ENCODE results near the gene OR11G2. TPM values are rescaled to one million over a fixed set of nuclear protein-coding genes. Genes with fewer than 3 reads are reported as not detected.
"Not testable (repeated sequence)": the region's sequence is repeated elsewhere in the genome, so short reads cannot be mapped to it uniquely, and the experiment has no call there.

The OR11G2 gene, protein sequence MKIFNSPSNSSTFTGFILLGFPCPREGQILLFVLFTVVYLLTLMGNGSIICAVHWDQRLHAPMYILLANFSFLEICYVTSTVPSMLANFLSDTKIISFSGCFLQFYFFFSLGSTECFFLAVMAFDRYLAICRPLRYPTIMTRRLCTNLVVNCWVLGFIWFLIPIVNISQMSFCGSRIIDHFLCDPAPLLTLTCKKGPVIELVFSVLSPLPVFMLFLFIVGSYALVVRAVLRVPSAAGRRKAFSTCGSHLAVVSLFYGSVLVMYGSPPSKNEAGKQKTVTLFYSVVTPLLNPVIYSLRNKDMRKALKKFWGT
- not detected in 2 replicates for total RNA-seq

GRCh38 chr14:20190596-20190995 lies at the start of gene OR11G2:
OR11G2 (plus strand) TSS chr14:20190896; CDS start chr14:20197438, 6,542 bp downstream.
- DNase-seq (ENCODE audit: extremely low read depth, low read depth, low spot score) = no peak

DNA sequence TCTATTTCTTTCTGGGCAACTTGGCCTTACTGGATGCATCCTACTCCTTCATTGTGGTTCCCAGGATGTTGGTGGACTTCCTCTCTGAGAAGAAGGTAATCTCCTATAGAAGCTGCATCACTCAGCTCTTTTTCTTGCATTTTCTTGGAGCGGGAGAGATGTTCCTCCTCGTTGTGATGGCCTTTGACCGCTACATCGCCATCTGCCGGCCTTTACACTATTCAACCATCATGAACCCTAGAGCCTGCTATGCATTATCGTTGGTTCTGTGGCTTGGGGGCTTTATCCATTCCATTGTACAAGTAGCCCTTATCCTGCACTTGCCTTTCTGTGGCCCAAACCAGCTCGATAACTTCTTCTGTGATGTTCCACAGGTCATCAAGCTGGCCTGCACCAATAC lies 46.8 kb upstream of the OR11G2 start:
- DNase-seq (ENCODE audit: extremely low read depth, low read depth, low spot score) = no peak

DNA sequence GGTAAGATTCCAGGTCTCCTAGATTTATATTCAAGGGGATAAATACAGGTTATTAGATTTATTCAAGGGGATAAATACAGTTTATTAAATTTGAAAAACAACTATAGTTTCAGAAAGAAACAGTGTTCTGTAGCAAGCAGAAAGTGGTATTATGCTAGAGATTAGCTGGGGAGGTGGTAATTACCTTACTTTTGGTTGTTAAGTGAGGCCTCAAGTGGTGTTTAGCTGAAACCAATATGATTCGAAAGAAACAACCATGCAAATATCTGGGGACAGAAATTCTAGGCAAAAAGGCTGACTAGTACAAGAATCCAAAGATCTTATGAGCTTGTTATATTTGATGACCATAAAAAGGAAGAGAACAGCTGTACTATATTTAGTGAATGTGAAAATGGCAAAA lies 45.9 kb upstream of the OR11G2 start:
- DNase-seq (ENCODE audit: extremely low read depth, low read depth, low spot score) = no peak

GRCh38 chr14:20164462-20164861 lies 26.2 kb upstream of the OR11G2 start:
- DNase-seq (ENCODE audit: extremely low read depth, low read depth, low spot score) = no peak

DNA sequence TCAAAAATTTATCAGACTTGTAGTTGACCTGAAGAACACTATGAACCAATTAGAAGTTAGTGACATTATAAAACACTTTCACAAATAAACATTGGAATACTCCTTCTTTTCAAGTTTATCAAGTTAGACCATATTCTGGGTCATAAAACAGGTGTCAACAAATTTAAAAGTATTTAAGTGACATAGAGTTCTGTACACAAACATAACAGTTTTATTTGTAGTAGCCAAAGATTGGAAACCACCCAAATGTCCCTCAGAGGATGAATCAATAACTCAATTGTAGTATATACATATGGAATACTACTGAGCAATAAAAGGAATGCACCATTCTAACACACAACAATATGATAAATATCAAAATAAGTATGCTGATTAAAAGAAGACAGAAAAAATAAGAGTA lies 23.6 kb upstream of the OR11G2 start:
- DNase-seq (ENCODE audit: extremely low read depth, low read depth, low spot score) = no peak

DNA sequence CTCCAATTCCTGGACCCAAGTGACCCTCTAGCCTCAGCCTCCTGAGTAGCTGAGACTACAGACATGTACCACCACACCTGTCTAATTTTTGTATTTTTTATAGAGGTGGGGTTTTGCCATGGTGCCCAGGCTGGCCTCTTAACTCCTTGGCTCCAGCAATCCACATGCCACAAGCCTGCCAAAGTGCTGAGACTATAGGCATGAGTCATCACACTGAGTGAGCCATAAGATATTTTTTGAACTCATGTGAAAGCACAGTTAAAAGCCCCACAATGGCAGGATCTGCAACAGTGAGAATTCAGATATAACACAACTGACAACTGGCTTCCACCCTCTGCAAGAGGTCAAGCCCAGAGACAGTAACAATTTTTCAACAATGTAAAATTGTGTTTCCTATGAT lies 20.8 kb upstream of the OR11G2 start:
- DNase-seq (ENCODE audit: extremely low read depth, low read depth, low spot score) = not testable (repeated sequence)

GRCh38 chr14:20174205-20174604 lies 16.5 kb upstream of the OR11G2 start:
- not testable (repeated sequence) for DNase-seq (ENCODE audit: extremely low read depth, low read depth, low spot score)

- no peak for DNase-seq (ENCODE audit: extremely low read depth, low read depth, low spot score)
Observed at GRCh38 chr14:20176330-20176729, 14.4 kb upstream of the OR11G2 start.

GRCh38 chr14:20177433-20177974 lies 13.2 kb upstream of the OR11G2 start:
- no peak for DNase-seq (ENCODE audit: extremely low read depth, low read depth, low spot score)

DNA sequence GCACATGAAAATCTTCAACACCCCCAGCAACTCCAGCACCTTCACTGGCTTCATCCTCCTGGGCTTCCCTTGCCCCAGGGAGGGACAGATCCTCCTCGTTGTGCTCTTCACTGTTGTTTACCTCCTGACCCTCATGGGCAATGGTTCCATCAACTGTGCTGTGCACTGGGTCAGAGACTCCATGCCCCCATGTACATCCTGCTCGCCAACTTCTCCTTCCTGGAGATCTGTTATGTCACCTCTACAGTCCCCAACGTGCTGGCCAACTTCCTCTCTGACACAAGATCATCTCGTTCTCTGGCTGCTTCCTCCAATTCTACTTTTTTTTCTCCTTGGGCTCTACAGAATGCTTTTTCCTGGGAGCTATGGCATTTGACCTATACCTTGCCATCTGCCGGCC lies 11.5 kb upstream of the OR11G2 start:
- DNase-seq (ENCODE audit: extremely low read depth, low read depth, low spot score) = no peak

DNA sequence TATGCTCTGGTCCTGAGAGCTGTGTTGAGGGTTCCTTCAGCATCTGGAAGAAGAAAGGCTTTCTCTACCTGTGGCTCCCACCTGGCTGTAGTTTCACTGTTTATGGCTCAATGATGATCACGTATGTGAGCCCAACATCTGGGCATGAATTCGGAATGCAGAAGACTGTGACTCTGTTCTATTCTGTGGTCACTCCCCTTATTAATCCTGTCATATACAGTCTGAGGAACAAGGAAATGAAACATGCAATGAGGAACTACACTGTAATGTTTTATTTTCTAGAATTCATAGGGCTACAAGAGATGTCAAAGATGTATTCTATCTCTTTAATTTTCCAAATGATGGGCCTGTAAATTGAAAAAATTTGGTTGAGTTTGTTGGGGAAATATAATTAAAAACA lies 10.8 kb upstream of the OR11G2 start:
- no peak for DNase-seq (ENCODE audit: extremely low read depth, low read depth, low spot score)

DNA sequence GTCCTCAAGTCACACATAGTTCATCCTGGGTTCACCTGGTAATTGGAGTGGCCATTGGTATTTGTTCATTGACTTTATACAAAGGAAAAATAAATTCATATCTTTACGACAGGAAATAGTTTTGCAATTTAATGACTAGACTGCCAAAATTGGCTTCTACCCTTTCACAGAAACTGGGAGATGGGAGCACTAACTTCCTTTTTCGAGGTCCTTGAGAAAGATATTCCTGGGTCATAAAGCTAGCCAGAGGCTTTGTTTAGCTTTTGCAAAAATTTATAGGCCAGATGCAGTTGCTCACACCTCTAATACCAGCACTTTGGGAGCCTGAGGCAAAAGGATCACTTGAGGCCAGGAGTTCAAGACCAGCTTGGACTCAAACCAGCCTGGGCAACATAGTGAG lies 10.2 kb upstream of the OR11G2 start:
- no peak for DNase-seq (ENCODE audit: extremely low read depth, low read depth, low spot score)

DNA sequence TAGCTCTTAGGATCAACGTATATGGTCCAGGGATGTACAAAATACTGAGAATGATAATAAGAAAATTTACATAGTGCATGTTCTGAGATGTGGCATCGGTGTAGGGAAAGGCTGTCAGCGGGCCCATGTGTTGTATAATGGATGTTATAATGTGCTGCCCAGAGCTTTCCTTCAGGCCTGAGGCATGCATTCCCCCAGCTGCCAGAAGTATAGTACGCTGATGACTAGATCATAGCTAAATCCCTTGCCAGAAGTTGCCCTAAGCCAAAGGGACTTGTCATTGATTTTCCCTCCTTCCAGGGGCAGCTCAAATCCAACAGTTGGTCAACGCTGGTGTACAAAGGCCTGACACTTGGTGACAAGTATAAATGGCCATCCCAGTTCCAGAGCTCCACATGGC lies 6.5 kb upstream of the OR11G2 start:
- no peak for DNase-seq (ENCODE audit: extremely low read depth, low read depth, low spot score)

- DNase-seq (ENCODE audit: extremely low read depth, low read depth, low spot score) = no peak
Observed at GRCh38 chr14:20191396-20191795, 700 bp downstream of the OR11G2 start.

DNA sequence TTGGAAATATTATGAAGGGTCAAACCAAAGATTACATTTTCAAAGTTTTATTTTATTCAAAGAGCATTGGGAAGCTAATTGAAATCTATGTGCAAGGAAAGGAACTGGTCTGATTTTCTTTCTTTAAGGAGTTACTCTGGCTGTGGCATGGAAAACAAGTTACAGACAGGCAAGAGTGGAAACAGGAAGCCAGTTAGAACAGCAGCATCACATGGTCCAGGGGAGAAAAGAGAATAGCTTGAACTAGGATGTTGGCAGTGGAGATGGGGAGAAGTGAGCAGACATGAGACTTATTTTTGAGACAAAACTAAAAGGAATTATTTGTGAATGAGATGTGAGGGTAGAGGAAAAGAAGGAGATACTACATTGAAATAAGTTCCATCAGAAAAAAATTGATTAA lies 3.4 kb downstream of the OR11G2 start:
- no peak for DNase-seq (ENCODE audit: extremely low read depth, low read depth, low spot score)

- not testable (repeated sequence) for DNase-seq (ENCODE audit: extremely low read depth, low read depth, low spot score)
Observed at GRCh38 chr14:20195170-20195569, 4.5 kb downstream of the OR11G2 start.

DNA sequence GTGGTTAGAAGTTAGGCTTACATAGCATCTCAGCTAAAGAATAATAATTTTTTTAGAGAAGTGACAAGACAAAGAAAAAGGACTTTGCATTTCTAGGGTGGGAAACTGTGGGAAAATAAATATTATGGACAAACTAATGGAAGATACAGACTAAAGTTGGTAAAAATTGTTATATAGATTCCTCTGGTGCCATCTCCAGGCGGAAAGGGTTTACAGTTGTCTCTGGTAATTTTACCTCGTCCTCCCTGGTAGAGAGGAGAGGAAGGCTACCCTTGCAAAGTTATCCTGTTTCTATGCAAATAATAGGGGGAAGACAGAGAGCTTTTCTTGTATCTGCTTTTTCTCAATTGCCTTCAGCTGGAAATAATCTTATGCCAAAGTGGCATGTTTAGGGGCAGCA lies 5.2 kb downstream of the OR11G2 start:
- no peak for DNase-seq (ENCODE audit: extremely low read depth, low read depth, low spot score)

DNA sequence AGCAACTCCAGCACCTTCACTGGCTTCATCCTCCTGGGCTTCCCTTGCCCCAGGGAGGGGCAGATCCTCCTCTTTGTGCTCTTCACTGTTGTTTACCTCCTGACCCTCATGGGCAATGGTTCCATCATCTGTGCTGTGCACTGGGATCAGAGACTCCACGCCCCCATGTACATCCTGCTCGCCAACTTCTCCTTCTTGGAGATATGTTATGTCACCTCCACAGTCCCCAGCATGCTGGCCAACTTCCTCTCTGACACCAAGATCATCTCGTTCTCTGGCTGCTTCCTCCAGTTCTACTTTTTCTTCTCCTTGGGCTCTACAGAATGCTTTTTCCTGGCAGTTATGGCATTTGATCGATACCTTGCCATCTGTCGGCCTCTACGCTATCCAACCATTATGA lies 6.8 kb downstream of the OR11G2 start:
- DNase-seq (ENCODE audit: extremely low read depth, low read depth, low spot score) = no peak

DNA sequence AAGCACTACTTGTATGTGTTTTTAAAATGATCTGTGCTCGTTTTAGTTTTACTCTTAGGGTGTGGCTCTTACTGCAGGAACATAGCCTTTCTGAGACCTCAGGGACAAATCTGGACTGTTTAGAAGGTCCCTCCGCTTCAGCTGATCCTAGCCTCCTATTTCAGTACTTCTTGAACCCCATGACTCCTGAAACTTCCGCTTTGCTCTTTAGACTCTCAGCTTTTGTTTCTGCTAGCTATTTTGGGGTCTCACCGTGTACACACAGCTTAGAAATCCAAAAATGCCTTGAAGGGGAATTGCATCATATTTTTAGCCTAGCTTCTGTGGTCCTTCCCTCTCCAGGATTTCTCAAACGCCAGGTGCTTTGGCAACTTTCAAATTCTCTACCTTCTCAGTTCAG lies 8.3 kb downstream of the OR11G2 start:
- no peak for DNase-seq (ENCODE audit: extremely low read depth, low read depth, low spot score)

GRCh38 chr14:20204721-20205120 lies 14.0 kb downstream of the OR11G2 start:
- no peak for DNase-seq (ENCODE audit: extremely low read depth, low read depth, low spot score)

DNA sequence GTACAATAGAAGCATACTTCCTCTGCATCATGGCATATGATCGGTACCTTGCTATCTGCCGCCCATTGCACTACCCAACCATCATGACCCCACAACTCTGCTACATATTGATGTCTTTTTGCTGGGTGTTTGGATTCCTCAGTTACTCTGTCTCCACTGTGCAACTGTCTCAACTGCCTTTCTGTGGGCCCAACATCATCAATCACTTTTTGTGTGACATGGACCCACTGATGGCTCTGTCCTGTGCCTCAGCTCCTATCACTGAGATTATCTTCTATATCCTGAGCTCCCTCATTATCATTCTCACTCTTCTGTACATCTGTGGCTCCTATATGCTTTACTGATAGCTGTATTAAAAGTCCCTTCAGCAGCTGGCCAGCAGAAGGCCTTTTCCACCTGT lies 18.9 kb downstream of the OR11G2 start:
- no peak for DNase-seq (ENCODE audit: extremely low read depth, low read depth, low spot score)

- not testable (repeated sequence) for DNase-seq (ENCODE audit: extremely low read depth, low read depth, low spot score)
Observed at GRCh38 chr14:20212406-20212805, 21.7 kb downstream of the OR11G2 start.

- DNase-seq (ENCODE audit: extremely low read depth, low read depth, low spot score) = no peak
Observed at GRCh38 chr14:20215196-20215595, 24.5 kb downstream of the OR11G2 start.

Measured in glomerular endothelial cell (primary cell).